Stimulated activated CD4-positive, alpha-beta T cell treated with anti-CD3 and anti-CD28 coated beads, Interleukin-12 subunit alpha, Interleukin-12 subunit beta, amount 100 ng/mL, for 4 hours (primary cell): ENCODE measurements around the gene PCDHGA12.

Source experiments
- DNase-seq: peaks from one replicate; pipeline ENCODE4 v3.0.0-alpha.2; 2020

Gene PCDHGA12

GRCh38 chr5:141441571-141442170 lies 11.4 kb downstream of the PCDHGA12 start:
- no peak for DNase-seq

- DNase-seq: no peak
Observed at GRCh38 chr5:141465351-141465750, 35.0 kb downstream of the PCDHGA12 start.

GRCh38 chr5:141475625-141476131 lies 45.4 kb downstream of the PCDHGA12 start, which contains the start of gene PCDHGC3:
Gene PCDHGC3 (plus strand): TSS chr5:141475966. CDS start chr5:141476117, 151 bp downstream.
- DNase-seq: peak; percentile 50

- no peak for DNase-seq
Observed at GRCh38 chr5:141476132-141476911, 46.0 kb downstream of the PCDHGA12 start.

GRCh38 chr5:141477044-141477575 lies 46.8 kb downstream of the PCDHGA12 start:
- DNase-seq: no peak

GRCh38 chr5:141477815-141478214 lies 47.5 kb downstream of the PCDHGA12 start:
- no peak for DNase-seq

GRCh38 chr5:141478321-141478945 lies 48.1 kb downstream of the PCDHGA12 start:
- DNase-seq: no peak

- DNase-seq: no peak
Observed at GRCh38 chr5:141479776-141480175, 49.5 kb downstream of the PCDHGA12 start.
